Neural cell (in vitro differentiated cells): ENCODE results near the gene SUPT3H. TPM values are rescaled to one million over a fixed set of nuclear protein-coding genes. Genes with fewer than 3 reads are reported as not detected.

ENCODE experiments used
- H2AFZ ChIP-seq: fragments of 200-600, 300-800 bp; sonication (generic), shearing (Covaris generic); 2 replicates; pipeline ENCODE4 v1.6.0; 2014; ENCODE audit warnings: low read depth, mild to moderate bottlenecking, antibody characterized with exemption, low read length, moderate library complexity
- H3F3A ChIP-seq: fragments of 200-600 bp; shearing (Covaris generic); 2 replicates; pipeline ENCODE4 v1.6.1; 2016; ENCODE audit warnings: mild to moderate bottlenecking, moderate library complexity, mixed read lengths, antibody characterized with exemption, low read length; ENCODE audit not compliant: insufficient read depth, poor library complexity, severe bottlenecking
- H3K27ac ChIP-seq: fragments of 200-600, 300-800 bp; sonication (generic), shearing (Covaris generic); 2 replicates; pipeline ENCODE4 v1.5.1; 2014; ENCODE audit warnings: mild to moderate bottlenecking, low read length, moderate library complexity
- H3K27me3 ChIP-seq: fragments of 300-800, 200-600 bp; sonication (generic), shearing (Covaris generic); 2 replicates; pipeline ENCODE4 v1.6.0; 2014; ENCODE audit warnings: mild to moderate bottlenecking, low read depth, low read length, moderate library complexity; ENCODE audit not compliant: insufficient read depth
- H3K36me3 ChIP-seq: fragments of 300-800, 200-600 bp; sonication (generic), shearing (Covaris generic); 2 replicates; pipeline ENCODE4 v1.5.1; 2014; ENCODE audit warnings: mild to moderate bottlenecking, antibody characterized with exemption, low read length, moderate library complexity; ENCODE audit not compliant: insufficient read depth
- H3K4me2 ChIP-seq: fragments of 300-800, 200-600 bp; sonication (generic), shearing (Covaris generic); 2 replicates; pipeline ENCODE4 v1.6.0; 2014; ENCODE audit warnings: mild to moderate bottlenecking, low read length
- H3K4me3 ChIP-seq: fragments of 300-800, 200-600 bp; sonication (generic), shearing (Covaris generic); 2 replicates; pipeline ENCODE4 v1.5.1; 2014; ENCODE audit warnings: mild to moderate bottlenecking, low read length, moderate library complexity
- H3K79me2 ChIP-seq: fragments of 200-600 bp; shearing (Covaris generic); replicated peaks from 2 replicates; pipeline ENCODE4 v1.6.0; 2014; ENCODE audit warnings: mild to moderate bottlenecking, low read length, moderate library complexity; ENCODE audit not compliant: insufficient read depth
- H3K9ac ChIP-seq: fragments of 300-800, 200-600 bp; sonication (generic), shearing (Covaris generic); 2 replicates; pipeline ENCODE4 v1.6.1; 2016; ENCODE audit warnings: mild to moderate bottlenecking, low read length, mixed read lengths
- H3K9me2 ChIP-seq: fragments of 200-600 bp; shearing (Covaris generic); 2 replicates; pipeline ENCODE4 v1.6.1; 2016; ENCODE audit warnings: mild to moderate bottlenecking, low read length, mixed read lengths; ENCODE audit not compliant: insufficient read depth
- H3K9me3 ChIP-seq: fragments of 200-600, 300-800 bp; sonication (generic), shearing (Covaris generic); 2 replicates; pipeline ENCODE4 v1.6.1; 2016; ENCODE audit warnings: mild to moderate bottlenecking, mixed run types, low read length, moderate library complexity, mixed read lengths
- H4K20me1 ChIP-seq: fragments of 200-600 bp; shearing (Covaris generic); 2 replicates; pipeline ENCODE4 v1.6.1; 2016; ENCODE audit warnings: mild to moderate bottlenecking, mixed run types; ENCODE audit not compliant: insufficient read depth
- CTCF ChIP-seq: fragments of 450-650 bp; IDR thresholded peaks from 2 replicates; pipeline ENCODE4 v1.5.1; 2014; ENCODE audit warnings: antibody characterized with exemption, mild to moderate bottlenecking, moderate library complexity; ENCODE audit not compliant: poor library complexity, severe bottlenecking
- EP300 ChIP-seq: fragments of 450-650 bp; conservative IDR thresholded peaks from 2 replicates; pipeline ENCODE4 v1.6.1; 2014; ENCODE audit warnings: antibody characterized with exemption, mild to moderate bottlenecking, moderate library complexity; ENCODE audit not compliant: poor library complexity, severe bottlenecking
- EZH2 ChIP-seq: fragments of 200-600, 300-800 bp; shearing (Covaris generic), sonication (generic); IDR thresholded peaks from 2 replicates; pipeline ENCODE4 v1.6.1; 2014; ENCODE audit warnings: antibody characterized with exemption, low read length, borderline replicate concordance, mild to moderate bottlenecking; ENCODE audit not compliant: insufficient read depth, poor library complexity, severe bottlenecking
- MXI1 ChIP-seq: fragments of 450-650 bp; conservative IDR thresholded peaks from 2 replicates; pipeline ENCODE4 v1.6.1; 2014; ENCODE audit warnings: antibody characterized with exemption, mild to moderate bottlenecking; ENCODE audit not compliant: poor library complexity, severe bottlenecking
- POLR2AphosphoS5 ChIP-seq: IDR thresholded peaks from 2 replicates; pipeline ENCODE4 v1.6.1; 2012
- RAD21 ChIP-seq: fragments of 450-650 bp; conservative IDR thresholded peaks from 2 replicates; pipeline ENCODE4 v1.6.1; 2014; ENCODE audit warnings: antibody characterized with exemption, mild to moderate bottlenecking, moderate library complexity
- REST ChIP-seq: IDR thresholded peaks from 2 replicates; pipeline ENCODE4 v1.6.1; 2012; ENCODE audit warnings: borderline replicate concordance
- SMC3 ChIP-seq: fragments of 450-650 bp; conservative IDR thresholded peaks from 2 replicates; pipeline ENCODE4 v1.6.1; 2014; ENCODE audit warnings: antibody characterized with exemption, mild to moderate bottlenecking, moderate library complexity; ENCODE audit not compliant: poor library complexity
- TAF1 ChIP-seq: IDR thresholded peaks from 2 replicates; pipeline ENCODE4 v1.6.1; 2012; ENCODE audit warnings: low read depth
- polyA plus RNA-seq: library from polyadenylated mRNA; depleted of rRNA; stranded (reverse); fragments of >200 nt; gene quantifications from 2 replicates; pipeline ENCODE4 v1.2.3, GENCODE V29; 2014

SUPT3H gene
- polyA plus RNA-seq, 1 donor from 2014 or later: 6.8 TPM

DNA sequence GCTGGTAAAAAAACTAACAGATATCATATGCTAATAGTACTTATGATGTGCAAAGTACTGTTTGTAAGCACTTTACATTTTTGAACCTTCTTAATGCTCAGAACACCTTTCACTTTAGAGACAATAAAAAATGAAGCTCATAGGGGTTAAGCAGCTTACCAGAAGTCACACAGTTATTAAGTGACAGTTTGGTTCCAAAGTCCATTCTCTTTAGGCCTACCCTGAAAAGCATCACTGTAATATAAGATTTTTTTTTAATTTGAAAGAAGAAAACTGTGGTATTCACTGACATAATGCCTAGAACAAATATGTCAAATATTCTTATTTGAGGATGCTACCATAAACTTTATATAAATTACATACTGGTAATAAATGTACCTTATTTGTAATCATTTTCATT is 177.2 kb downstream of the SUPT3H start:
- Histone ChIP-seq H3K36me3 (no peaks in the 10 kb centered on the region), H3K9me2 (no peaks in the 10 kb centered on the region), H3K27ac (no peak overlapping the region), H3K4me3 (no peak overlapping the region), H2AFZ (no peak overlapping the region), H4K20me1 (no peaks in the 10 kb centered on the region), H3K27me3 (no peaks in the 10 kb centered on the region), H3K9ac (no peak overlapping the region), H3K4me2 (no peak overlapping the region), H3K9me3 (no peaks in the 10 kb centered on the region), H3K79me2 (no peaks in the 10 kb centered on the region), H3F3A (no peaks in the 10 kb centered on the region)
- TF ChIP-seq SMC3 (no peak), EP300 (no peak), MXI1 (no peak), CTCF (no peak), RAD21 (no peak), TAF1 (no peak), POLR2AphosphoS5 (no peak), REST (no peak), EZH2 (no peak)

- no peak overlapping the region for H3K9ac ChIP-seq
- no peaks in the 10 kb centered on the region for H3K9me3 ChIP-seq
- no peaks in the 10 kb centered on the region for H3K79me2 ChIP-seq
- no peaks in the 10 kb centered on the region for H3K36me3 ChIP-seq
- no peaks in the 10 kb centered on the region for H3K27me3 ChIP-seq
- no peaks in the 10 kb centered on the region for H3F3A ChIP-seq
- no peaks in the 10 kb centered on the region for H3K9me2 ChIP-seq
- H2AFZ ChIP-seq: no peak overlapping the region
- TF ChIP-seq SMC3 (no peak), TAF1 (no peak), EZH2 (no peak), RAD21 (no peak), EP300 (no peak), REST (no peak), POLR2AphosphoS5 (no peak), CTCF (no peak), MXI1 (no peak)
- no peaks in the 10 kb centered on the region for H4K20me1 ChIP-seq
- no peak overlapping the region for H3K27ac ChIP-seq
- no peak overlapping the region for H3K4me2 ChIP-seq
- H3K4me3 ChIP-seq: no peak overlapping the region
These were observed 178.2 kb downstream of the SUPT3H start for GRCh38 chr6:45199554-45199953.
